NB4 (cell line): ENCODE results near the gene CLPTM1L.
"Not testable (repeated sequence)": the region's sequence is repeated elsewhere in the genome, so short reads cannot be mapped to it uniquely, and the experiment has no call there.

Experiments used
- DNase-seq: peaks from one replicate; pipeline ENCODE4 v3.0.0; 2010; ENCODE audit warnings: low read depth
- H3K4me3 ChIP-seq: one replicate; pipeline ENCODE4 v1.5.1; 2011; ENCODE audit warnings: mild to moderate bottlenecking, low read depth, low read length, moderate library complexity
- MAX ChIP-seq: IDR thresholded peaks from 2 replicates; pipeline ENCODE4 v1.6.1; 2011; ENCODE audit warnings: low read depth, low read length
- MYC ChIP-seq: IDR thresholded peaks from 2 replicates; pipeline ENCODE4 v1.6.1; 2011; ENCODE audit warnings: low read depth, low read length
- POLR2A ChIP-seq: IDR thresholded peaks from 2 replicates; pipeline ENCODE4 v1.6.1; 2011; ENCODE audit warnings: mild to moderate bottlenecking; ENCODE audit not compliant: insufficient read length; ENCODE audit errors: extremely low read depth
- TF ChIP-seq, protein P1 (sequence below): IDR thresholded peaks from one replicate; pipeline ENCODE4 v1.5.1; 2012; ENCODE audit warnings: low read depth, low read length

The CLPTM1L gene

DNA sequence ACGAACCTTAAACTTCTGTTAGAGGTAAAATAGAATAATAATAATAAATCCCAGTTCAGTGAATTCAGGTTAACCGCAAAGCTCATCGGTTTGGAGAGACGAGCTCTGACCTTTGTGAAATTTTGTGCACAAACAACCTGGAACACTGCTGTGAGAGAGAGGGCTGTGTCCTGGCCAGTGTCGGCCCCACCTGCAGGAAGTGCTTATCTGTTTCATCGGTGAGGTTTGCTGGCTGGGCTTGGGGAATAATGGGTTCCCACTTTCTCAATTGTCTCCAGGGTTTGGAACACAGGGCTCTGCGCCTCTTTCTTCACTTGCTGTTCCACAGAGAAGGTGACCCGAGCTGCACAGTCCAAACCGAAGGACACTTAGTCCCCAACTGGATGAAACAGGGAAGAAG is 19.3 kb upstream of the CLPTM1L start:
- TF ChIP-seq MYC (no peak), MAX (no peak), POLR2A (no peak)
- TF ChIP-seq, protein P1, sequence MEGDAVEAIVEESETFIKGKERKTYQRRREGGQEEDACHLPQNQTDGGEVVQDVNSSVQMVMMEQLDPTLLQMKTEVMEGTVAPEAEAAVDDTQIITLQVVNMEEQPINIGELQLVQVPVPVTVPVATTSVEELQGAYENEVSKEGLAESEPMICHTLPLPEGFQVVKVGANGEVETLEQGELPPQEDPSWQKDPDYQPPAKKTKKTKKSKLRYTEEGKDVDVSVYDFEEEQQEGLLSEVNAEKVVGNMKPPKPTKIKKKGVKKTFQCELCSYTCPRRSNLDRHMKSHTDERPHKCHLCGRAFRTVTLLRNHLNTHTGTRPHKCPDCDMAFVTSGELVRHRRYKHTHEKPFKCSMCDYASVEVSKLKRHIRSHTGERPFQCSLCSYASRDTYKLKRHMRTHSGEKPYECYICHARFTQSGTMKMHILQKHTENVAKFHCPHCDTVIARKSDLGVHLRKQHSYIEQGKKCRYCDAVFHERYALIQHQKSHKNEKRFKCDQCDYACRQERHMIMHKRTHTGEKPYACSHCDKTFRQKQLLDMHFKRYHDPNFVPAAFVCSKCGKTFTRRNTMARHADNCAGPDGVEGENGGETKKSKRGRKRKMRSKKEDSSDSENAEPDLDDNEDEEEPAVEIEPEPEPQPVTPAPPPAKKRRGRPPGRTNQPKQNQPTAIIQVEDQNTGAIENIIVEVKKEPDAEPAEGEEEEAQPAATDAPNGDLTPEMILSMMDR: no peak
- DNase-seq: no peak
- H3K4me3 ChIP-seq: no peak overlapping the region

- DNase-seq: no peak
- H3K4me3 ChIP-seq: no peak overlapping the region
- TF ChIP-seq MYC (no peak), POLR2A (no peak), MAX (no peak)
- TF ChIP-seq, protein P1: no peak
Observed at GRCh38 chr5:1363581-1363980, 18.7 kb upstream of the CLPTM1L start.

- TF ChIP-seq, protein P1: peak; percentile 7
- TF ChIP-seq MAX (no peak), POLR2A (no peak), MYC (no peak)
- H3K4me3 ChIP-seq: no peak overlapping the region
- DNase-seq: peak; percentile 33
Observed at GRCh38 chr5:1363160-1363559, 18.3 kb upstream of the CLPTM1L start.

GRCh38 chr5:1362242-1363015 is 17.5 kb upstream of the CLPTM1L start:
- TF ChIP-seq MYC (no peak), POLR2A (no peak), MAX (no peak)
- TF ChIP-seq, protein P1: no peak
- DNase-seq: no peak
- H3K4me3 ChIP-seq: no peak overlapping the region

DNA sequence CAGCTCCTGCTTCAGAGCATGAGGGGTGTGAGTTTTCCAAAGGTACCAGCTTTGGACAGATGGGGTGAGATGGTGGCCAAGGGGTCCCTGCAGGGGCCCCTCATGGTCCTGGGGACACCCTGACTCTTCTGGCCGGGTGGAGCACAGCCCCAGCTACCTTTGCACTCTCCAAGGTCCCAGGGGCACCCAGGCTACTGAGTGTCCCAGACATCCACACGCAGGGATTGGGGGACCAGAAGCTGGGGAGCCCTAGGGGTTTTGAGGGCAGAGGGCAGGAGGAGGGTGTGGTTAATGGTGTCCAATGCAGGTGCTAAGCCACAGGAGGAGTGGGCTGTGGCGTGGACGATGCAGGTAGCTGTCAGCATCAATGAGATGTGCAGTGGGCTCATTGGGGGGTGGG is 16.0 kb upstream of the CLPTM1L start:
- DNase-seq: no peak
- no peak overlapping the region for H3K4me3 ChIP-seq

GRCh38 chr5:1360367-1360766 is 15.5 kb upstream of the CLPTM1L start:
- peak; percentile 68 for DNase-seq
- H3K4me3 ChIP-seq: not testable (repeated sequence)

More for the DNA sequence above, 16.0 kb upstream of the CLPTM1L start:
- TF ChIP-seq, protein P1: no peak
- no peak for TF ChIP-seq MAX
- no peak for TF ChIP-seq POLR2A
